ENCODE results near the gene GRIN3A. TPM values are rescaled to one million over a fixed set of nuclear protein-coding genes. Genes with fewer than 3 reads are reported as not detected.

The GRIN3A gene
- total RNA-seq, 3 donors from 2014 or later = 0.98 to 1.2 (median 1.0) TPM

GRCh38 chr9:101671567-101671966, 66.9 kb downstream of the GRIN3A start:
- H3K9me3 ChIP-seq = no peaks in the 10 kb centered on the region
- intact Hi-C loops (cut with DNase I, micrococcal nuclease) = no loop called here

GRCh38 chr9:101668421-101668820, 70.0 kb downstream of the GRIN3A start:
- ATAC-seq (no peak), DNase-seq (no peak)
- no peak for TF ChIP-seq CTCF (IDR thresholded peaks at IDR 0.05)
- no peaks in the 10 kb centered on the region for H3K4me1 ChIP-seq (ENCODE audit: low read depth)
- H3K36me3 ChIP-seq (ENCODE audit: low read depth) = no peaks in the 10 kb centered on the region
- H3K9me3 ChIP-seq = no peaks in the 10 kb centered on the region
- H3K4me3 ChIP-seq = no peak overlapping the region
- intact Hi-C loops (cut with DNase I, micrococcal nuclease) = no loop called here

More at GRCh38 chr9:101671567-101671966, 66.9 kb downstream of the GRIN3A start:
- peaks cover 7% of the 10 kb centered on the region for H3K4me1 ChIP-seq (ENCODE audit: low read depth)
- ATAC-seq = no peak
- no peak overlapping the region for H3K4me3 ChIP-seq
- H3K36me3 ChIP-seq (ENCODE audit: low read depth) = no peaks in the 10 kb centered on the region
- no peak for TF ChIP-seq CTCF (IDR thresholded peaks at IDR 0.05)
- DNase-seq = no peak

GRCh38 chr9:101664453-101664852, 74.0 kb downstream of the GRIN3A start:
- no peak for TF ChIP-seq CTCF (IDR thresholded peaks at IDR 0.05)
- no peak for ATAC-seq
- Histone ChIP-seq H3K4me3 (no peak overlapping the region), H3K4me1 (ENCODE audit: low read depth) (no peaks in the 10 kb centered on the region), H3K36me3 (ENCODE audit: low read depth) (no peaks in the 10 kb centered on the region), H3K9me3 (no peaks in the 10 kb centered on the region)
- intact Hi-C loops (cut with DNase I, micrococcal nuclease) = no loop called here
- DNase-seq = no peak

GRCh38 chr9:101652601-101653175, 85.8 kb downstream of the GRIN3A start:
- Histone ChIP-seq H3K4me3 (no peak overlapping the region), H3K9me3 (no peaks in the 10 kb centered on the region), H3K4me1 (ENCODE audit: low read depth) (no peaks in the 10 kb centered on the region), H3K36me3 (ENCODE audit: low read depth) (no peaks in the 10 kb centered on the region)
- intact Hi-C loops (cut with DNase I, micrococcal nuclease) = no loop called here
- no peak for DNase-seq
- TF ChIP-seq CTCF (IDR thresholded peaks at IDR 0.05) = no peak
- ATAC-seq = no peak

- Histone ChIP-seq H3K9me3 (no peaks in the 10 kb centered on the region), H3K36me3 (ENCODE audit: low read depth) (no peaks in the 10 kb centered on the region), H3K4me1 (ENCODE audit: low read depth) (no peaks in the 10 kb centered on the region), H3K4me3 (no peak overlapping the region)
- TF ChIP-seq CTCF (IDR thresholded peaks at IDR 0.05) = no peak
- DNase-seq (no peak), ATAC-seq (peak; percentile 50)
- intact Hi-C loops (cut with DNase I, micrococcal nuclease) = no loop called here
These were observed 88.3 kb downstream of the GRIN3A start for GRCh38 chr9:101650142-101650541.

- intact Hi-C loops (cut with DNase I, micrococcal nuclease) = no loop called here
- no peaks in the 10 kb centered on the region for H3K9me3 ChIP-seq
- H3K4me1 ChIP-seq (ENCODE audit: low read depth) = no peaks in the 10 kb centered on the region
- no peak overlapping the region for H3K4me3 ChIP-seq
- no peak for DNase-seq
- no peaks in the 10 kb centered on the region for H3K36me3 ChIP-seq (ENCODE audit: low read depth)
- ATAC-seq = no peak
- TF ChIP-seq CTCF (IDR thresholded peaks at IDR 0.05) = no peak
These were observed 90.0 kb downstream of the GRIN3A start for GRCh38 chr9:101648493-101648892.
